SH-SY5Y (cell line): ENCODE results near the gene NUP107.

ENCODE experiments used
- GATA2 ChIP-seq: IDR thresholded peaks from 2 replicates; pipeline ENCODE4 v1.6.1; 2011; ENCODE audit warnings: mild to moderate bottlenecking, low read depth, low read length
- GATA3 ChIP-seq: IDR thresholded peaks from 2 replicates; pipeline ENCODE4 v1.6.1; 2011; ENCODE audit warnings: low read depth, mild to moderate bottlenecking, low read length, moderate library complexity

- TF ChIP-seq GATA3 (no peak), GATA2 (no peak)
Measured at GRCh38 chr12:68695454-68695853, 8.7 kb downstream of the NUP107 start.
